Small intestine (tissue), 7 donors: Measurements from ENCODE around the gene UGT2A2. TPM values are rescaled to one million over a fixed set of nuclear protein-coding genes. Genes with fewer than 3 reads are reported as not detected.

Source experiments
- DNase-seq, 2 donors: peaks; one replicate each; pipeline versions ENCODE4 v3.0.0 to v3.0.0-alpha.2; 2013
- FAIRE-seq: peaks from 2 replicates; lab custom pipeline; 2012; peaks lifted over from hg19 to GRCh38; lab: Jason Lieb, UNC
- H3K27ac ChIP-seq, 3 donors: one replicate each; pipeline ENCODE4 v1.5.1; 2013; ENCODE audit warnings: low read length in 2 of 3, mild to moderate bottlenecking in 2 of 3, control low read depth in 1 of 3, inconsistent platforms in 1 of 3, low read depth in 1 of 3, moderate library complexity in 1 of 3
- H3K27me3 ChIP-seq, 3 donors: one replicate each; pipeline ENCODE4 v1.6.1; 2013; ENCODE audit warnings: low read length in 3 of 3, inconsistent platforms in 1 of 3; ENCODE audit not compliant: control insufficient read depth in 3 of 3, insufficient read depth in 3 of 3
- H3K36me3 ChIP-seq, 3 donors: one replicate each; pipeline ENCODE4 v1.6.1; 2013; ENCODE audit warnings: low read length in 3 of 3, inconsistent platforms in 1 of 3, low read depth in 1 of 3, mild to moderate bottlenecking in 1 of 3, moderate library complexity in 1 of 3; ENCODE audit not compliant: control insufficient read depth in 3 of 3, insufficient read depth in 2 of 3
- H3K4me1 ChIP-seq, 3 donors: one replicate each; pipeline ENCODE4 v1.6.1; 2013; ENCODE audit warnings: low read length in 2 of 3, inconsistent platforms in 1 of 3, low read depth in 1 of 3, mild to moderate bottlenecking in 1 of 3, moderate library complexity in 1 of 3; ENCODE audit not compliant: control insufficient read depth in 3 of 3, insufficient read depth in 2 of 3
- H3K4me3 ChIP-seq, 3 donors: one replicate each; pipeline ENCODE4 v1.5.1; 2013; ENCODE audit warnings: low read length in 3 of 3, control low read depth in 1 of 3, inconsistent platforms in 1 of 3, low read depth in 1 of 3, mild to moderate bottlenecking in 1 of 3, moderate library complexity in 1 of 3
- H3K9me3 ChIP-seq, 2 donors: one replicate each; pipeline ENCODE4 v1.6.1; 2013; ENCODE audit warnings: low read depth in 1 of 2, low read length in 1 of 2; ENCODE audit not compliant: control insufficient read depth in 2 of 2, insufficient read depth in 1 of 2
- WGBS, 3 donors: extraction: QIAGEN DNeasy Blood & Tissue Kit; methylation state at CpG; one replicate each; pipeline ENCODE4 v1.1.7; 2013; 5-methylcytosine and 5-hydroxymethylcytosine counted together
- polyA plus RNA-seq, 4 donors: library from polyadenylated mRNA; stranded (reverse) in 3 of 4; unstranded in 1 of 4; fragments of 200-250 nt in 3 of 4; fragments of 120-200 nt in 1 of 4; gene quantifications; one replicate each; pipeline versions ENCODE4 v1.2.1 to v1.2.3, GENCODE V29; 2013
- donor health status: healthy with polysubstance abuse.
- donor health status: control.
- donor health status: control.
- donor health status: Bipolar disorder and iron deficiency.
- donor health status: healthy.

UGT2A2 gene
- polyA plus RNA-seq, 4 donors = not detected

DNA sequence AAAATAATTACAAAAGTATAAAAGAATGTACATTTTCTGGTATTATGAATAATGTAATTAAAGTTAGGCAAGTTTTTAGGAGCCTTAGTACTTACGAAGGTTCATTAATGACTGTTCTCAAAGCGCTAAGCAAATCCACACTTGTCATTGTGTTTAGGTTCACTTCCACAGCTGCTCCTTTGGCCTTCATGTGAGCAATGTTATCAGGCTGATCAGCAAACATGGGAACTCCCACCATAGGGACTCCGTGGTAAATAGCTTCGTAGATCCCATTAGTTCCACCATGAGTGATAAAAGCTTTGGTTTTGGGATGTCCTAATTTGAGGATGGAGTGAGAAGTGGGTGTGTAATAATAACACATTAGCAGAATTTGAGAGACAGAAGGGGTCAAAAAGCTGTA lies 45.1 kb downstream of the UGT2A2 start:
- FAIRE-seq (no peak), DNase-seq (no peak)
- H3K4me1 ChIP-seq = no peaks in the 10 kb centered on the region
- no peaks in the 10 kb centered on the region for H3K27me3 ChIP-seq
- no peaks in the 10 kb centered on the region for H3K36me3 ChIP-seq
- WGBS, 3 donors = 34 to 56% (median 53%) methylated on average over 4 of the region's 4 CpGs
- no peaks in the 10 kb centered on the region for H3K9me3 ChIP-seq
- H3K4me3 ChIP-seq = no peak overlapping the region
- H3K27ac ChIP-seq = no peak overlapping the region

GRCh38 chr4:69591364-69591763 lies 48.1 kb downstream of the UGT2A2 start:
- peak overlapping the region in 1 of 3 donors; percentile 39 for H3K27ac ChIP-seq
- peak; percentile 2 to 64 for DNase-seq
- H3K27me3 ChIP-seq = no peaks in the 10 kb centered on the region
- H3K4me3 ChIP-seq = no peak overlapping the region
- no peaks in the 10 kb centered on the region for H3K4me1 ChIP-seq
- no peaks in the 10 kb centered on the region for H3K9me3 ChIP-seq
- no peaks in the 10 kb centered on the region for H3K36me3 ChIP-seq
- 3 to 28% (median 3%) methylated on average over 1 of the region's 1 CpG for WGBS, 3 donors
- no peak for FAIRE-seq

DNA sequence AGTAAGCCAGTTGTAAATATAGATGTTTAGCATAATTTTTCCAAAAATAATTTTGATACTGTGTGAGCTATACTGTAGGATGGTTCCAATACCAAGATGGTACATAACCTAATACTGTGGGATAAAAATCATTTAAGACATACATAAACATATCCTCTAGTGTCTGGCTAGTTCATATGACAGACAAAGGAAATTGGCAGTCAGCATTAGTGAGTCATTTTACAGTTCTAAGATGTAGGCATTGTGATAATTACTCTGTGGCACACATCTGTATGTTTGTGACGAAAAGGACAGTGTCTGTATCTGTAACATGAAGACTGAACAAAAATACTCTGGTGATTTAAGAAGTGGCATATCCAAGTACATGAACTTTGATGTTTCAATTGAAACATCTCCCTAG lies 49.6 kb downstream of the UGT2A2 start:
- no peaks in the 10 kb centered on the region for H3K4me1 ChIP-seq
- no peaks in the 10 kb centered on the region for H3K9me3 ChIP-seq
- no peak overlapping the region for H3K4me3 ChIP-seq
- FAIRE-seq (no peak), DNase-seq (no peak)
- H3K27me3 ChIP-seq = no peaks in the 10 kb centered on the region
- H3K27ac ChIP-seq = no peak overlapping the region
- no peaks in the 10 kb centered on the region for H3K36me3 ChIP-seq
- WGBS, 3 donors = 72 to 83% (median 75%) methylated on average over 1 of the region's 1 CpG

DNA sequence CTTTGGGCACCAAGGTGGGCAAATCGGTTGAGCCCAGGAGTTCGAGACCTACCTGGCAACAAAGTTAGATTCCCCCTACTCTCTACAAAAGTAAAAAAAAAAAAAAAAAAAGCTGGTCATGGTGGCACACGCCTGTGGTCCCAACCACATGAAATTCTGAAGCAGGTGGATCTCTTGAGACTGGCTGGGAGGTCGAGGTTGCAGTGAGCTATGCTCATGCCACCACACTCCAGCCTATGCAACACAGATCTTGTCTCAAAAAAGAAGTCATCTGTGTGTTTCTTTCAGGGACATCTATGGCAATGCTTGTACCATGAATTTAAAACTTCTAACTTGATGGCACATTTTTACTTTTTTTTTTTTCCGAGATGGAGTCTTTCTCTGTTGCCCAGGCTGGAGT lies 55.3 kb downstream of the UGT2A2 start:
- H3K27ac ChIP-seq = no peak overlapping the region
- FAIRE-seq (no peak), DNase-seq (no peak)
- no peaks in the 10 kb centered on the region for H3K27me3 ChIP-seq
- H3K36me3 ChIP-seq = no peaks in the 10 kb centered on the region
- no peaks in the 10 kb centered on the region for H3K9me3 ChIP-seq
- no peaks in the 10 kb centered on the region for H3K4me1 ChIP-seq
- H3K4me3 ChIP-seq = no peak overlapping the region
- WGBS, 3 donors = 74 to 86% (median 84%) methylated on average over 5 of the region's 5 CpGs

DNA sequence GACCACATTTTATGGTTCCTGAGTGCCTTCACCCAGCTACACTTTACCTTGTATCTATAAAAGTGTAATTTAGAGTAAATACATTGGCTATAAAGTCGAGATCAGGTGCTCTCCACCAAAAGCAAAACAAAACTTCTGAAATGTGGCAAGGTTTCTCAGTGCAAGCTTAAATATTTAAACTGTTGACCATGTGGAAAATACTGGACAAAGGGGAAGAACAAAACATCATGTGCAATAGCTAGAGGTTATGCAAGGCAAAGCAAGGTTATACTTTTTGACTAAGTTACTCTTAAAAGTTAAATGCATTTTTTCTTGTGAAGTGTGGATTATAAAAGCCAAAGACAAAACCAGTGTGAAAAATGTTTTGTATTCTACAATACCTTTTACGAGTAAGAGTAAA lies 55.9 kb downstream of the UGT2A2 start:
- Histone ChIP-seq H3K4me3 (no peak overlapping the region), H3K9me3 (no peaks in the 10 kb centered on the region), H3K4me1 (no peaks in the 10 kb centered on the region), H3K27ac (no peak overlapping the region), H3K27me3 (no peaks in the 10 kb centered on the region), H3K36me3 (no peaks in the 10 kb centered on the region)
- DNase-seq (no peak), FAIRE-seq (no peak)
- WGBS, 3 donors = 40 to 64% (median 51%) methylated on average over 2 of the region's 2 CpGs

- DNase-seq = no peak
- no peaks in the 10 kb centered on the region for H3K27me3 ChIP-seq
Measured at GRCh38 chr4:69577245-69577644, 62.2 kb downstream of the UGT2A2 start.

DNA sequence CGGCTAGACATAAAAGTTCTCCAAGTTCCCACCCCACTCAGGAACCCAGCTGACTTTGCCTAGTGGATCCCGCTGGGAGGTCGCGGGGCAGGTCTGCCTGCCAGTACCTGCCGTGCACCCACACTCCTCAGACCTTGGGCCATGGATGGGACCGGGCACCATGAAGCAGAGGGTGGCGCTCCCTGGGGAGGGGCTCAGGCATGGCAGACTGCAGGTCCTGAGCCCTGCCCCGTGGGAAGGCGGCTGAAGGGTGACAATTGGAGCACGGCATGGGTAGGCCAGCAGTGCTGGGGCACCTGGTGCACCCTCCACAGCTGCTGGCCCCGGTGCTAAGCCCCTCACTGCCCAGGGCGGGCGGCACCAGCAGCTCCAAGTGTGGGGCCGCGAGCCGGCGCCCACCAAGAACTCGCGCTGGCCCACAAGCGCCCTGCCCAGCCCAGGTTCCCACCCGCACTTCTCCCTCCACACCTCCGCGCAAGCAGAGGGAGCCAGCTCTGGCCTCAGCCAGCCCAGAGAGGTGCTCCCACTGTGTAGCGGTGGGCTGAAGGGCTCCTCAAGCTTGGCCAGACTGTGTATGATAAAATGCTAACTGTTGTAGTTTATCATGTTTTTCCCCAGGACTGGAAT lies 63.1 kb downstream of the UGT2A2 start:
- no peak for DNase-seq
- H3K4me3 ChIP-seq = no peak overlapping the region
- 95 to 96% (median 96%) methylated on average over 23 to 24 of the region's 24 CpGs for WGBS, 3 donors

More at GRCh38 chr4:69577245-69577644, 62.2 kb downstream of the UGT2A2 start:
- H3K36me3 ChIP-seq = no peaks in the 10 kb centered on the region
- H3K9me3 ChIP-seq = peaks cover 0 to 12% of the 10 kb centered on the region in 2 donors
- FAIRE-seq = no peak
- 84 to 98% (median 87%) methylated on average over 1 of the region's 1 CpG for WGBS, 3 donors
- no peak overlapping the region for H3K27ac ChIP-seq
- H3K4me3 ChIP-seq = no peak overlapping the region
- no peaks in the 10 kb centered on the region for H3K4me1 ChIP-seq

DNA sequence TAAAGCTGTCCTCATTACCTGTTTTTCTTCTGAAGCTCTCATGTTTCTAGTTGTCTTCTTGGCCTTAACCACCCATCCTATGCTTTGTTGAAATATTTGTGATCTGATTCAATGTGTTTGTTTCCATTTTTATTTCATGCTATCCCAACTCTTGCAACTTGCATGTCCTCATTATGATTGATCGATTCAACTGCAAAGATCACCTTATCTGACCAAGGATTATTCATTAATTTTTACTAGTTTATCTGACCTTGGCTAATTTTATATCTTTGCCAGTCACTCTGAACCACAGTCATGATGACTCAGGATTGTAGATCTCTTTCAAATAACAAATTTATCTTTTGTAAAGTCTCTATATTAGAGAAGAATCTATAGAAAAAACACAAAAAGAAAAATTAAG lies 70.7 kb downstream of the UGT2A2 start:
- 15 to 70% (median 39%) methylated on average over 1 of the region's 1 CpG for WGBS, 3 donors
- no peaks in the 10 kb centered on the region for H3K36me3 ChIP-seq

More for the DNA sequence above, 63.1 kb downstream of the UGT2A2 start:
- Histone ChIP-seq H3K9me3 (peaks cover 0 to 12% of the 10 kb centered on the region in 2 donors), H3K27me3 (no peaks in the 10 kb centered on the region), H3K27ac (no peak overlapping the region), H3K4me1 (no peaks in the 10 kb centered on the region), H3K36me3 (no peaks in the 10 kb centered on the region)
- no peak for FAIRE-seq

DNA sequence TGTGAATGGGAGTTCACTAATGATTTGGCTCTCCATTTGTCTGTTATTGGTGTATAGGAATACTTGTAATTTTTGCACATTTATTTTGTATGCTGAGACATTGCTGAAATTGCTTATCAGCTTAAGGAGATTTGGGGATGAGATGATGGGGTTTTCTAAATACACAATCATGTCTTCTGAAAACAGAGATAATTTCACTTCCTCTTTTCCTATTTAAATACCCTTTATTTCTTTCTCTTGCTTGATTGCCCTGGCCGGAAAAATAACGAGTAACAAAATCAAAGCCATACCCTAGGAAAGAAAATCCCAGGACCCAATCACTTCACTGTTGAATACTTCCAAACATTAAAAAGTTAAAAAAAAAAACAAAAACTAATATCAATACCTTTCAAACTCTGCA lies 76.0 kb downstream of the UGT2A2 start:
- H3K27ac ChIP-seq = no peak overlapping the region
- FAIRE-seq (no peak), DNase-seq (no peak)
- no peaks in the 10 kb centered on the region for H3K36me3 ChIP-seq
- no peak overlapping the region for H3K4me3 ChIP-seq
- H3K4me1 ChIP-seq = no peaks in the 10 kb centered on the region
- peaks cover 0 to 3% of the 10 kb centered on the region in 2 donors for H3K9me3 ChIP-seq
- H3K27me3 ChIP-seq = no peaks in the 10 kb centered on the region
- WGBS, 3 donors = 42 to 46% (median 45%) methylated on average over 2 of the region's 2 CpGs

More for the DNA sequence above, 70.7 kb downstream of the UGT2A2 start:
- DNase-seq = peak in 1 of 2 donors; percentile 26
- H3K4me3 ChIP-seq = no peak overlapping the region
- H3K27me3 ChIP-seq = no peaks in the 10 kb centered on the region
- no peaks in the 10 kb centered on the region for H3K4me1 ChIP-seq
- no peak for FAIRE-seq
- no peaks in the 10 kb centered on the region for H3K9me3 ChIP-seq
- H3K27ac ChIP-seq = no peak overlapping the region
